ENCODE data around the gene NCOA7. TPM values are rescaled to one million over a fixed set of nuclear protein-coding genes. Genes with fewer than 3 reads are reported as not detected.

Gene NCOA7
- total RNA-seq, 4 donors from 2014 or later = 9.0 to 36.2 (median 21.8) TPM

GRCh38 chr6:125918681-125919566 lies 128.2 kb downstream of the NCOA7 start:
- TF ChIP-seq CTCF (IDR thresholded peaks at IDR 0.05) = no peak
- TF ChIP-seq POLR2A (IDR thresholded peaks at IDR 0.05) = peak in 1 of 2 donors; percentile 71
- WGBS, 2 donors = 20% methylated on average over 13 of the region's 13 CpGs
- H3K4me3 ChIP-seq (replicated peaks in 1 of 3) = peak overlapping the region in 2 of 3 donors; percentile 0 to 19
- no peaks in the 10 kb centered on the region for H3K27me3 ChIP-seq
- DNase-seq = peak; percentile 49 to 52
- peaks cover 5 to 11% of the 10 kb centered on the region in 2 donors for H3K4me1 ChIP-seq
- H3K9me3 ChIP-seq = no peaks in the 10 kb centered on the region
- peaks cover 7 to 14% of the 10 kb centered on the region in 2 donors for H3K36me3 ChIP-seq
- H3K27ac ChIP-seq = peak overlapping the region; percentile 91 to 95 (median 92)
- intact Hi-C loops (cut with DNase I) = no loop called here

- Histone ChIP-seq H3K27ac (peak overlapping the region; percentile 91 to 95 (median 92)), H3K4me1 (peaks cover 5 to 12% of the 10 kb centered on the region in 2 donors), H3K27me3 (no peaks in the 10 kb centered on the region), H3K4me3 (replicated peaks in 1 of 3) (peak overlapping the region in 1 of 3 donors; percentile 0), H3K9me3 (no peaks in the 10 kb centered on the region), H3K36me3 (peaks cover 7 to 14% of the 10 kb centered on the region in 2 donors)
- intact Hi-C loops (cut with DNase I) = loop anchor here (5.0 kb wide), 1 partner anchor 38 kb away; the partner anchor contains the start of gene HINT3
- 75 to 88% methylated on average over 3 of the region's 3 CpGs for WGBS, 2 donors
- TF ChIP-seq POLR2A (IDR thresholded peaks at IDR 0.05) (no peak), CTCF (IDR thresholded peaks at IDR 0.05) (no peak)
- DNase-seq = no peak
Observed at GRCh38 chr6:125919618-125920017, 128.9 kb downstream of the NCOA7 start.

DNA sequence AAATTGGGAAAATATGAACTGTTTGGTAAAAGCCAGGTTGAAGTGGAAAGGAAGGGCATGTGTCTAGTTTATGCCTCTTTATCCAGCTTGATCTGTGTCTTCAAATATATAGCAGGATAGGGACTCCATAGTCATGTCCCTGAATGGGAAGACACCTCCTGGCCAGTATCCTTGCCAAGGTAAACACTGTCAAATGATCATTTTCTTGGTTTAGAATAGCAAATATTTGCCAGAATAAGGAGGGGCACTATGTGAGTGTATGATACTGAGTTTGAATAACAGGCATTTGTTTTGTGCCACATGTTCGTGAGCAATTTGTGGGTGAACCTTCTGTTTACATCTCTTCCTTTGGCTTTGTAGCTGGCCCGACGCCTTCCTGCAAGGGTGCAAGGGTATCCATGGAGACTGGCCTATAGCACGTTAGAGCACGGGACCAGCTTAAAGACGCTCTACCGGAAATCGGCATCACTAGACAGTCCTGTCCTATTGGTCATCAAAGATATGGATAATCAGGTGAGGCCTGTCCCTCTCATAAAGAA lies 131.6 kb downstream of the NCOA7 start:
- Histone ChIP-seq H3K4me3 (replicated peaks in 1 of 3) (no peak overlapping the region), H3K36me3 (peaks cover 7 to 14% of the 10 kb centered on the region in 2 donors), H3K27me3 (no peaks in the 10 kb centered on the region), H3K9me3 (no peaks in the 10 kb centered on the region), H3K4me1 (peaks cover 5 to 18% of the 10 kb centered on the region in 2 donors), H3K27ac (no peak overlapping the region)
- intact Hi-C loops (cut with DNase I) = loop anchor here (5.0 kb wide), 1 partner anchor 35 kb away; the partner anchor contains the start of gene HINT3
- 95 to 96% methylated on average over 8 of the region's 8 CpGs for WGBS, 2 donors
- no peak for TF ChIP-seq POLR2A (IDR thresholded peaks at IDR 0.05)
- no peak for TF ChIP-seq CTCF (IDR thresholded peaks at IDR 0.05)
- no peak for DNase-seq

GRCh38 chr6:125923366-125923877 lies 132.7 kb downstream of the NCOA7 start:
- peaks cover 7 to 14% of the 10 kb centered on the region in 2 donors for H3K36me3 ChIP-seq
- no peak overlapping the region for H3K27ac ChIP-seq
- no peak for DNase-seq
- peaks cover 4 to 14% of the 10 kb centered on the region in 2 donors for H3K4me1 ChIP-seq
- H3K27me3 ChIP-seq = no peaks in the 10 kb centered on the region
- WGBS, 2 donors = 62 to 73% methylated on average over 4 of the region's 4 CpGs
- no peaks in the 10 kb centered on the region for H3K9me3 ChIP-seq
- intact Hi-C loops (cut with DNase I) = loop anchor here (5.0 kb wide), 1 partner anchor 34 kb away; the partner anchor contains the start of gene HINT3
- TF ChIP-seq POLR2A (IDR thresholded peaks at IDR 0.05) = no peak
- no peak for TF ChIP-seq CTCF (IDR thresholded peaks at IDR 0.05)
- H3K4me3 ChIP-seq (replicated peaks in 1 of 3) = no peak overlapping the region

Data from thyroid gland (tissue), 4 donors.